Measurements from ENCODE around the gene METAP1D.

METAP1D gene

DNA sequence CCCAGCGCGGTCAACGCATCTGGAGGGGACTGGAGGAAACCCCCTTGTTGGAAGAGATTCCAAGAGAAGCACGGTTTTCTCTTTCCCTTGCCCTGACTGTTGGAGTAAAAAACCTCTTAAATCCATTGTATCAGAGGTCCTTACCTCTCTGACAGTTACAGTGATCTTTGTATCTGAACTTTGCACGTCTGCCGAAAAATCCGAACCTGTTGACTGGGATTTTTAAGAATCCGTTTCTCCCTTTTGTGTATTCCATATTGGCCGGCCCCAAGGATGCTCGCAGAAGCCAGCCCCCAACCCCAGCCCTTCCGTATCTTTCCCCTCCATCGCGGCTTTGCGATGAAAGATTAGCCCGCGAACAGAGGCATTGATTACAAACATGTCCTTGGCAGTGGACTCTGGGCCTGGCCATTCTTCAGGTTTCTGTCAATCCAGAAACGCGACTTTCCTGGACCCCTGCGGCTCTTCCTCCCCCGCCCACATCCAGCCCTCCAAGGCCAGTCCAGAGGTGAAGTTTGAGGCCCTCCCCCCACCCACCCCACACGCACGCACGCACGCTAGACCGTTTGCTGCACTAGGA is 81.0 kb downstream of the METAP1D start:
- no peak for DNase-seq

DNA sequence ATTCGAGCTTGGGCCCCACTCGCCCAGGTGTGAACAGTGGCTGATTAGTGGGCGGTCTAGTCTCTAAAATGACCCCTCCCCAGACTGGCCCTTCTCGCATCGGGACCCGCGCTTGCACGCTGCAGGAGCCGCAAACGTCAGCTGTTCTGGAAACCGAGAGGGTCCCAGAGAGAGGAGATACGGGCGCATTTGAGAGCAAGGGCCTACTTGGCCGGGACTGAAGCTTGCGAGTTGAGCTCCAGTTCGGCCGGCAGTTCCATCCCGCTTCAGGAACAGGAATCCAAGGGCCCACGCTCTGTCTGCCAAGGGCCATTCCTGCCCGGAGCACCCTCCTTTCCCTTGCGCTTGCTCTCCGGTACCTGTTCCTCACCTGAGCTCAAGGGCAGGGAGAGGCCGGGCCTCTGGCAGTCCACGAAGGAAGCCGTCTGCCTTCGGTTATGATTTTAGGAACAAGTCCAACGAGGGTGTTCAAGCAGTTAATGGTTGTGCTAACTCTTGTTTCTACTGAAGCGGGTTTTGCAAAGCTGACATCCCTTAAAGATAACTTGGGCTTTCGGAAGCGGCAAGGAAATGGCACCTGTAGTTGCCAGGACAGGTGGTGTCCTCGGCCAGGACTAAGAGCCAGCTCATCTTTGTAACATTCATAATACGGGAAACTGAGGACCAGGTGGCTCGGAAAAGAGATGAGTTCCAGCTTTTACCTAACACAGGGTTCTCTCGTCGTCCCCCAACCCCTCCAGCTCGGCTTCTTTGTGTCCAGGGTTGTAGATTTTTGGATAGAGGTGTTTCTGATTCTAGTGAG is 81.7 kb downstream of the METAP1D start:
- DNase-seq, result no peak

DNA sequence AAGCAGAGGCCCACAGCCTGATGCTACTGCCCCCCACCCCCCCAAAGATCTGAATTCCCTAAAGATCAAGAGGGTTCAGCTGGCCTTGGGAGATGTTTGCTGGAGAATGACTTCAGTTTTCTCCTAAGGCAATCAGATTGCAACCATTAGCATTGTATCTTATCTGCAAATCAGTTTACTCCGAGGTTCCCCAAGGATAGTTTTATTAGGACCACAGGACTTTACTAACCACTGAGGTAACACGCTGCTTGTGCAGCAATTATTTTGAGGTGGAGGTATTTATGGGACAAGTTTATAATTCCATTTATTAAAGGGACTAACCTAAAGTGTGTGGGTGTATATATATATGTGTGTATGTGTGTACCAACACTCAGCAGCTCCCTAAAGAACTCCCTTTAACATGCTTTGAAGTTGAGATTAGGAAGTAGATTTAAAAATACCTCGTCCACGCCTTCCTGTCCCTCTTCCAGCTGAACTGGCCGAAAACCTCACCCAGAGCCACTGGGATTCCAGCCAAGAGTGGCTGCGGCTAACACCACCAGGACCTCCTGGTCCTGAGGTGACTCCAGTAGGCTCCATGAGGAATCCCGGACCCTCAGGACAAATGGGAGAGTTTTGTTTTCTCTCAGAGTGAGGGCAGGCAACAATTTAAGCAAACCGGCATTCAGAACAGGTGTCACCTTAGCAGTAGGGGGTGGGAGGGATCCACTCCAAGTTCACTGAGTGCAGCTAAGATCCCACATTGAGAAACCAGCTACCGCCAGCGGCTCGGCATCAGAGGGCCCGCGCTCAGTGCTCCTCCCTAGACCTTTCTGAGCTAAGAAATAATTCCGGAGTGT is 82.6 kb downstream of the METAP1D start:
- DNase-seq, result no peak

DNA sequence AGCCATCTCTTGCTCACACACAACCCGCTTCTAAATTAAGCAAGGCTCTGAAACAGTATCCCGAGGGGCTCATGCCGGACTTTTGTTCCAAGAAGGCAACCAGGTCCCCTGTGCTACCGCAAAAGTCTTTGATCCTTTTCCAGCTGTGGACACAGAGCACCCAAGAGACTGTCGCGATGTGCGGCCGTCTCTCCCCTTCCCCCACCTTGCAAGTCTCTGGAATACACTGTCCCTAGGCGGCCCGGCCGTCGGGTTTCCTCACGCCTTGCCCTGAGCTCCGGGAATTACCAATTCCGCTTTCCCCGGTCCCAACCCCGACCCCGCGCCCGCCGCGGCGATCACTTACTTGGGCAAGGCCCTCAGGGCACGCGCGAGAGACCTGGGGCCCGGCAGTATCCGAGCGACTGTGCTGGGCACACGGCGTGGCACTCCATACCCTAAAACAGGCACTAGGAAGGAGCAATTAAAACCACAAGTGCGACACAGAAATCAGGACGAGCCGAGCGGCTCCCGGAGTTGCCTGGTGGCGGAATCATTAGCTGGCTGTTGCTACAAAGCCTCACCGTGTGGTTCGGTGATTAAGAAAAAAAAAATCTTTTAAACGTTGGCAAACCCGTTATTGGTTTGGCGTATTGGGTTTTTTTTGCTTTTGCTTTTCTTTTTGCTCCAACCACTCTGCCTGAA is 83.3 kb downstream of the METAP1D start:
- DNase-seq, result no peak

DNA sequence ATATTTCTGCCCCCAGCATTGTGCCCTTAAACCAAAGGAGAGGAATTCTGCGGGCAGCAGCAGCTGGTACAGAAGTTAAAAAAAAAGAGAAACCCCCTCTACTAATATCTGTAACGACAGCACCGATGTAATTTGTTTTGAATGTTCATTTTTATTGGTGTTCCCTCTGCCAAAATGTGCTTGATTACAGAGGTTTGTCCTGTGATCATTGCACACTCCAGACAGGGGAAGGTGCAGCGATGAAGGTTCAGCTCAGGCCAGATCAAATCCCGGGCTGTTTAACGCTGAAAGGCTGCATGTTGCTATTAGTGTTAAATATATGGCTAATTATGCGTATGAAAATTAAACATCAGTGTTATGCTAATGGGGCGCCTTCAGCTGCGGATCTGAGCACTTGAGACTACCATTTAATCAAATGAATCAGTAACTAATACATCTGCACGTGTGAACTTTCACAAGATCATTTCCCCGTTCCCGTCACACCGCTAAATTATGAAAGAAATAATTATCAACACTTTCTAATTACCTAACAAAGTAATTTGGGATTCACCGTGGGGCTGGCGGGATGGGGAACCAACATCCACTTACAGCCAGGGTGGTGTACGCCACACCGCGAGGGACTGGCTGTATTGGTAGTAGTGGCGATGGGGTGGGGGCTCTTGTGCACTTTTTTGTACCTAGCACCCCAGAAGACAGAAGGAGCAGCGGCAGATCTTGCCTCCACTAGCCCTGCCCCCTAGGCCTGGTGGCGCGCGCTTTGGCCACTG is 84.1 kb downstream of the METAP1D start:
- no peak for DNase-seq

DNA sequence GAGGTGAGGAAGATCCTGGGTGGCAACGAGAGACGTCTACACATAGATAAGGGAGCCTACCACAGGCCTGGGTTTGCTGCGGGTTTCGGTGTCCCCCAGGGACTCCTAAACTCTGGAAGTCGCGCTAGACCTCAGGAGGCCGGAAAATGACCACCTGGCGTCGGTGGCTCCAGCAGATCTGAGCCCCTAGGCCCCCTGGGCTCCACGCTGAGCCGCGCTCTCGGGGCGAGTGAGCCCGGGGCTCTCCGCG is 84.6 kb downstream of the METAP1D start:
- no peak for DNase-seq

DNA sequence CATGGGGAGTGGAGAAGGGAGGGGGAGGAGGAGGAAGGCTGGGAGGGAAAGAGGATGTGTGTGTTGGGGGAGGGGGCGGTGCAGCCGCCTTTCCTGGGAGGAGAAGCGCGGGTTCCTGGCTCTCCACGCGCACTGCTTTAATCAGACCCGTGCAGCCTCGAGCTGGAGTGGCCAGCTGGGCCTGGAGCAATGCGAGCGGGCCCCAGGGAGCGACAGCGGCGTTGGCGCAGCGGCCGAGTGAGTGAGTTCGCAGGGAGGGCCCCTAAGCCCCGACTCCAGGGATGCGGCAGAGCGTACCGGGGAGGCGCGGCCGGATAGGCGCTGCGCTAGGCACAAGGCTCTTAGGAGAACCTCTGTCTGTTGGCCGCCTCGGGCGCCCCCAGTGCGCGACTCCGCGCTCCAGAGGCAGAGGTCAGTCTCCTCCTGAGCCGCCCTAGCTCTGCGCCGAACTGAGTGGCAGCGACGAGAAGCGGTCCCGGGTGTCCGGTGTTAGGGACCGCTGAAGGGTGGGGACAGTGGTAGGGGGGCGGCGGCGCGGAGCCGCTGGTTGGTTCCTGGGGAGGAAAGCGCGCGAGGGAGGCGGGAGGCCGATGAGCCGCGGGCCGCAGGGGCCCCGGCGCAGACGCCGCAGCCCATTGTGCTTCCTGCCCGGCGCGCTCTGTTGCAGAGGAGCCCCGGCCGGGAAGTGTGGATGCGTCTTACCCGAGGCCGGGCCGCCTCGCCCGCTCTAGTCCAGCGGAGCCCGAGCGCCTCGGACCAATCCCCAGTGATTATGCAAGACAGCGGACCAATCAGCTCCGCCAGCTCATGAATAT is 85.1 kb downstream of the METAP1D start:
- peak; percentile 86 to 91 for DNase-seq

DNA sequence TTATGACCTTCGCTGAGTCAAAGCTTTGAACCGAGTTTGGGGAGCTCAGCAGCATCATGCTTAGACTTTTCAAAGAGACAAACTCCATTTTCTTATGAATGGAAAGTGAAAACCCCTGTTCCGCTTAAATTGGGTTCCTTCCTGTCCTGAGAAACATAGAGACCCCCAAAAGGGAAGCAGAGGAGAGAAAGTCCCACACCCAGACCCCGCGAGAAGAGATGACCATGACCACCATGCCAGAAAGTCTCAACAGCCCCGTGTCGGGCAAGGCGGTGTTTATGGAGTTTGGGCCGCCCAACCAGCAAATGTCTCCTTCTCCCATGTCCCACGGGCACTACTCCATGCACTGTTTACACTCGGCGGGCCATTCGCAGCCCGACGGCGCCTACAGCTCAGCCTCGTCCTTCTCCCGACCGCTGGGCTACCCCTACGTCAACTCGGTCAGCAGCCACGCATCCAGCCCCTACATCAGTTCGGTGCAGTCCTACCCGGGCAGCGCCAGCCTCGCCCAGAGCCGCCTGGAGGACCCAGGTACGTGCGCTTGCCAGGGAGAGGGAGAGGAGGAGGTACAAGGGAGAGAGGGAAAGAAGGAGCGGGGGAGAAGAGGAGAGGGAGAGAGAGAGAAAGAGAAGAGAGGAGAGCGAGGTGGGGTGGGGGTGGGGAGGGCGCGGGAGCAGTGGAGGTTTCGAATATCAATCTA is 85.9 kb downstream of the METAP1D start, which contains the start of gene DLX1:
DLX1 (plus strand) TSS at position 48 of the 700 bp plus-strand sequence; CDS start at position 219, 171 bp downstream.
- DNase-seq, result no peak

DNA sequence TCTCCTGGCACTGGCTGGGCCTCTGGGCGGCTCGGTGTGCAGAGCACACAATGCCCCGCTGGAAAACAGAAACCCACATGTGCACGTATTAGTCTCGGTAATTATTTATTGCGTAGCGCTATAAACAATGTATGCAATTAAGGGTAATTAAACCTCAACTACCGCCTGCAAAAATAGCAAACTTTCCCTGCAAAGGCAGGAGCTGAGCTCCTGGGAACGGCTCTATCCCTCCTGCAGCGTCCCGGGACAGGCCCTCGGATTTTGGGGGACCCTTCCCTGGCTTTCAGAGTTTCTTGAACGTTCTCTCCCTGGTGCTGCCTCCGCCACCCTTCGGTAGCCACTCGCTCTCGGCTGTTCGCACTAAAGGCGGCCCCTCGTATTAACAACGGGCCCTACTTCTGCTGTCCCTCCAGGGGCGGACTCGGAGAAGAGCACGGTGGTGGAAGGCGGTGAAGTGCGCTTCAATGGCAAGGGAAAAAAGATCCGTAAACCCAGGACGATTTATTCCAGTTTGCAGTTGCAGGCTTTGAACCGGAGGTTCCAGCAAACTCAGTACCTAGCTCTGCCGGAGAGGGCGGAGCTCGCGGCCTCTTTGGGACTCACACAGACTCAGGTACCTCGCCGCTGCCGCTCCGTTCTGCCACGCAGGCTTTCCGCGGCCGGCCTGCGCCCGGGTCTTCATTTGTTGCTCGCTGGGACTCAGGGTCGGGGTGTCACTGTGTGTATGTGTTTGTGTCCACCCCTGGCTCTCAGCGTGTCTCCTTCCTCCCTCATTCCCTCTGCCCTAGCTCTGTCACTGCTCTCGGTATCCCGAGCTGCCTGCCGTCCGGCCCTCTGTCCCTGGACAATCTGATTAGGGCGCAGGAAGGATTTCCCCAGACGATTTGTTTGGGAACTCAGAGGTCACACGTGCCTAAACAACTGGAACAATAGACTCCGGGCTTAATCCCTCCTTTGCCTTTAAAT is 86.8 kb downstream of the METAP1D start:
- no peak for DNase-seq

DNA sequence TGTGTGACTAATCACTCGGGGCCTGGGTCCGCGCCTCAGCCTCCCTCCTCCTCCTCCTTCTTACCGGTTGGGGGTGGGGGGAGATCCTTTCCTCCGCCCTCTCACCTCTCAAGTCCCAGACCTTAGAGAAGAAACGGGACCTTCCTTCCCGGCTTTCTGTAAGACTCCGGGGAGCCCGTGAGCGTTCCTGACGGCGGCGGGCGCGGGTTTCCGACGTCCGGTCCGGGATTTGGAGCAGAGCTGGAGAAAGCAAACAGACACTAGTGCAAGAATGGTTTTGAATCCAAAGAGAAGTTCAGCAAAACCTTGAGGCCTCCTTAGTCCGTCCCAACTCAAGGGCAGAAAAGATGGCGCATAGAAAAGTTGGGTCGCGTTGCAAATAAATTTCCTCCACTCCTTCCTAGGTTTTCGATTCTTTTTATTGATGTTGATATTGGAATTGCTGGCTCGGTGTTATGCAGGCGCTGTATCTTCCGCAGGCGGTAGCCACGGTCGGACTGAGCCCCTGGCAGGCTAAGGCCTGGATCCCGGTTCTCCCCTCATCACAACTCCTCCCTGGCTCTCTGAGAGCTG is 87.5 kb downstream of the METAP1D start:
- peak in 1 of 2 donors; percentile 0 for DNase-seq

DNA sequence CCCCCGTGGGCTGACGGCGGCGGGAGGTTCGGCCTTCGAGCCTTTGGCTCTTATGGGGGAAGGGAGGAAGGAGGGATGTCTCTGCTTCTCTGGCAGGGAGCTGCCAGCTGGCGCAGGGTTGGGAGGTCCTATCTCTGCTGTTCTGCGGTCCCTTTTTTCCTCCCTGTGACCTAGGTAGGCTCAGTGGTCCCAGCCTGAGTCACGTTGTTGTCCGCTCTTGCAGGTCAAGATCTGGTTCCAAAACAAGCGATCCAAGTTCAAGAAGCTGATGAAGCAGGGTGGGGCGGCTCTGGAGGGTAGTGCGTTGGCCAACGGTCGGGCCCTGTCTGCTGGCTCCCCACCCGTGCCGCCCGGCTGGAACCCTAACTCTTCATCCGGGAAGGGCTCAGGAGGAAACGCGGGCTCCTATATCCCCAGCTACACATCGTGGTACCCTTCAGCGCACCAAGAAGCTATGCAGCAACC is 88.1 kb downstream of the METAP1D start:
- no peak for DNase-seq

DNA sequence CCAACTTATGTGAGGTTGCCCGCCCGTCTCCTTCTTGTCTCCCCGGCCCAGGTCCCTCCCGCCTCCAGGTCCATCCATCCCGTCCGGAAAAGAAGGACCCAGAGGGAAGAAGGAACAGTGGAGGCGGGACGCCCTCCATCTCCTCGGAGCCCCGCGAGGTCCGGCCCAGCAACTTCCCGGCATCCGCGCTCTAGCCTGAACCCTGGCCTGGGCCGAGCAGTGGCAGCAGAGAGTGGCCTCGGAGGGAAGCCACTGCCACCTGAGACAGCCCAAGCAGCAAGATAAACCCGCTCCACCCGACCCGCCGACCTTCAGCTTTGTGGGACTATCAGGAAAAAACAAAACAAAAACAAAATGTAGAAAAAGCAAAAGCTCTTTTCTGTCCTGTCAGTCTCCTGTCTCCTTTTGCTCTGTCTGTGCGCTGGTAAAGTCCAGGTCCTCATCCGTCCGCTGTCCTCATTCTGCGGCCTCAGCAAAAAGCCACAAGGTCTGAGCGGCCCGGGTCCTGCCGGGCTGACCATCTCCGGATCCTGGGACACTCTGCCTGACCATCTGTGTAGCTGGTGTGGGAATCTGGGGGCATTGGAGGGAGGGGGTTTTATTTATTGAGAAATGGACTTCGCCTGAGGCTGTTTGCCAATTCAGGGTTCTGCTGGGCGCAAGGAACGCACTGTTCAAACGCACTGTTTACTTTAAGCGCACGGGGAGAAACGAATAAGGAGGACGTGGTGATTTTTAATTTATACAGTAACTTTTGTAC is 88.7 kb downstream of the METAP1D start:
- DNase-seq, result peak in 1 of 2 donors; percentile 0

DNA sequence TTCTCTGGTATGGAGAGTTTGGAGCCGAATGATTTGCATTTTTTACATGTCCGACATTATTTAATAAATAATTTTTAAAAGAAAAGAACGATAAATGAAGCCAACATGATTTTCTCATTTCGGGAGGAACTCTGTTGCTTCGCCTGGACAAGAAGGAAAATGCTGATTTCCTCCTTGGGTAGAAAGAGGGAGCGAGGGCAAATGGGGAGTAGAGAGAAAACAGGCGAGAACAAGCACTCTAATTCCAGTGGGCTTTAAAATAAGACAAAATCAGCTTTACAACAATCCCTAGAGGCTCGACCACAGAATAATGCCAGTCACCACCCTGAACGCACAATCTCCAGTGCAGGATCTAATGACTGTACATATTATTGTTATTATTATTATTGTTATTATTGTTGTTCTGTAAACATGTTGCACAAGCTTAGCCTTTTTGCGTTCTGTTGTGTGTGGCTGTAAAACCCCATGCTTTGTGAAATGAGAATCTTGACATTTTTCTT is 89.3 kb downstream of the METAP1D start:
- DNase-seq, result peak in 1 of 2 donors; percentile 0

DNA sequence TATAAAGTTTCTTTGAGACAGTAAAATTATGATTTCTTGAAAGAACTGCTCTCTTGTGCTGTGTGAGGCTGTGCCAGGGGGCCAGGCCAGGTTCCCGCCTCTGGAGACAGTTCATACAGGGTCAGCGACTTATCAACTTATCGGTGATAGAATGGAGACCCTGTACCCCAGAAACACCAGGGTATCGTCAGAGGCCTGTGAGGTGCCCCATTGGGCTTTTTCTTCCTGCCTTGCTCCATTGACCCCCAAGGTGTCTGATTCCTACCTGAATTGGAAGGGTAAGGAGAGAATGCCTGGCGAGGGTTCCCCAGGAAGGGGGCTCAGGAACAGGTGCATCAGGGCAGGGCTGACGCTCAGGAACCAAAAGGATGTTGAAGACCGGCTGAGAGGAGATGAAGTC is 89.9 kb downstream of the METAP1D start:
- no peak for DNase-seq

DNA sequence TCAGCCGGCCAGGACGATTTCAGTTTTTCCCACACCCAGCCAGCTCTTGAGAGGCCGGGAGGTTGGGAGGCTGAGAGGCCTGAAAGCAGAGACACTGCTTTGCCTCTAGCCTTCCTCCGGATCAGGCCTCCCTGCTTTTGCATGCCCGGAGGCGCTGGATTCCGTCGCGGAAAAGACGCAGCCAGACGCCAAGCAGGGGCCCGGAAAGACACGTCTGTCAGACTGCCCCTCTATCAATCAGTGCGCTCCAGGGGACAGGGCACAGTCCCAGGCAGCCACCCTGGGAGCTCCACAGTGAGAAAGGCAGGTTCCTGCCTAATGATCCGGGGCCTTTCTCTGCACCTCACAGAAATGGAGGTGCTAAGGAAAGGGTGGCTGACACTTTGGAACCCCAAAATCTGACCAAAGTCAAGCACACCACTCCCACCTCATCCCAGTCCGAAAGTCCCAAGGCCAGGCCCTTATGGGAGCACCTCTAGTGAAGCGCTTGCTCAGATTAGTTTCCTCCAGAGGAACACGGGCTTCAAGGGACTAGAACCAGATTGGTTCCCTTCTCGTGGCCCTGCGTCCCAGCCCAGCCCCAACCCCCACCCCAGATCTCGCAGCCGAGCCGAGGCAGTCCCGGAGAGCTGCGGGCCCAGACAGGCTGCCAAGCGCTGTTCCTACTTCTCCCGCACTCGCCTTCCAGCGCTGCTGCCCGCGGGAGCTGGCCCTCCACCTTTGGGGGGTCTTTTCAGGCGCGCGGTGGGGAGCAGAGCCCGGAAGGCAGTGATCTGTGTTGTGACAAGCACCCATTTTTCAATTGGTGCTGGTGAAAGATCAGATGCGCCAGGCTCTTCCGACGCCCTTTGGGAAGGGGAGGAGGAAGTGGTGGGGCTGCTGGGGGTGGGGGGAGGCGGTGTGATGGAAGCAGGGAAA is 90.5 kb downstream of the METAP1D start:
- no peak for DNase-seq

DNA sequence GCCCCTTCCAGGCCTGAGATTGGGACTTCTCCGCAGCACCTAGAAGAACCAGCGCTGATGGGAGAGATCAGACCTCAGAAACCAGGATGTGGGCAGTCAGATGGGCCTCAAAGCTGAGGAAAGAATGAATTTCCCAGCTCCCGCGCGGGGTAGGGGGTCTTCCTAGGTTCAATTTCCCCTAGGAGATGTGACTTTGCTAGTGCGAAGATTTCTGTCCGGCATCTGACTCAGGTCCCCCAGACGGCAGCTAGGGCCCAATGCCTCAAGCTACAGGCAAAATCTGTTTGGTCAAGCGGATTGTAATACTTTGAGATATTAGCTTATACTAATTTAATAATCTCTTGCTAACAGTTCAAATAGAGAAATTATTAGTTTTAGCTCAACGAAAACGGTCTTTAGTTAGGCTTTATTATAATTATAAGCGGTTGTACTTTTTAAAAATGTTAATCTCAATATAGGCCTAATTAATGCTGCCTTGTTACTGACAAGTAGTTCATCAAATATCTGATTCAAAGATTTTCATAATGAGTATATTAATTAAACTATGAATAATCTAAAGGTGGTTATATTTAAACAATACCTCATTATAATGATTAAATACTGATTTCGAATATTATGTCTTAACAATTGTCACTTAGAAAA is 91.4 kb downstream of the METAP1D start:
- no peak for DNase-seq
